ENCODE results near the gene MACF1. TPM values are rescaled to one million over a fixed set of nuclear protein-coding genes. Genes with fewer than 3 reads are reported as not detected.

MACF1 gene
- total RNA-seq, 2 donors from 2014 or later: 154 to 355 TPM

DNA sequence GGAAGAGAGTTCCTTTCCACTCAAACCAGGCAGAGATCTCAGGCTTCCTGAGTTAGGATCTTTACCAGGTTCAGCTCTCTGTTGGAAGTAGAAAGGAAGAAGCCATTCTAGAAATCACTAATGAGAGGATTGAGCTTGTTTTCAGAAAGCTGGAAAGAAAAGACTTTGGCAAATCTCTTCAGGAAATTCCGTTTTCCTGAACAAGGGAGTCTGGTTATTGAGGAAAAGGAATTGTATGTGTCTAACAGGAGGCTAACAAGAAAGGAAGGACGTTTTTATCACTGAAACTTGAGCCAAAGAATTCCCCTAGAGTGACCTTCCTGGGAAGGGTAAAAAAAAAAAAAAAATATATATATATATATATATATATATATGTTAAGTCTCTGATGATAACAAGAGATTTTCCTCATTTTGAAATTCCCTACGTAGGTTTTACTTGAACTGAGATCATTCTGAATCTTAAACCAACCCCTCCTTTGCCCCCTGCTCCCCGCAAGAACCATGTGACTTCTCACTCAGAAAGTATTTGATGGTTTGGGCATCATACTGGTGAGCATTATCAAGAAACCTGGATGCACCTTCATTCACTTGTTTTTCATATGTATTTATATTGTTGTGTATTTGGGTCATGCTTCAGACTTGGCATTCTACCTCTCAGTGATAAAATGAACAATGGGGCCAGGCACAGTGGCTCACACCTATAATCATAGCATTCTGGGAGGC is 188.5 kb downstream of the MACF1 start:
- no peaks in the 10 kb centered on the region for H3K9me3 ChIP-seq
- WGBS: 67% methylated on average over 4 of the region's 4 CpGs
- H3K27ac ChIP-seq: no peak overlapping the region
- peaks cover 9% of the 10 kb centered on the region for H3K4me1 ChIP-seq (replicated peaks)
- H3K36me3 ChIP-seq: no peaks in the 10 kb centered on the region
- no peak for DNase-seq (ENCODE audit: low spot score)
- intact Hi-C loops (cut with DNase I): no loop called here
- H3K27me3 ChIP-seq (replicated peaks; ENCODE audit: insufficient read depth): no peaks in the 10 kb centered on the region
- TF ChIP-seq POLR2A (IDR thresholded peaks at IDR 0.05) (no peak), CTCF (IDR thresholded peaks at IDR 0.05) (no peak)
- H3K4me3 ChIP-seq: no peak overlapping the region

- Histone ChIP-seq H3K9me3 (no peaks in the 10 kb centered on the region), H3K4me1 (replicated peaks) (peaks cover 12% of the 10 kb centered on the region)
- intact Hi-C loops (cut with DNase I): no loop called here
Measured at GRCh38 chr1:39393645-39394044, 189.2 kb downstream of the MACF1 start.

GRCh38 chr1:39394059-39394458 is 189.6 kb downstream of the MACF1 start:
- 63% methylated on average over 6 of the region's 6 CpGs for WGBS
- TF ChIP-seq POLR2A (IDR thresholded peaks at IDR 0.05) (no peak), CTCF (IDR thresholded peaks at IDR 0.05) (no peak), POLR2AphosphoS5 (IDR thresholded peaks at IDR 0.05) (no peak)
- no peak overlapping the region for H3K4me3 ChIP-seq
- intact Hi-C loops (cut with DNase I): no loop called here
- no peaks in the 10 kb centered on the region for H3K9me3 ChIP-seq
- no peaks in the 10 kb centered on the region for H3K27me3 ChIP-seq (replicated peaks; ENCODE audit: insufficient read depth)
- no peaks in the 10 kb centered on the region for H3K36me3 ChIP-seq
- DNase-seq (ENCODE audit: low spot score): no peak
- H3K4me1 ChIP-seq (replicated peaks): peaks cover 12% of the 10 kb centered on the region
- H3K27ac ChIP-seq: peak overlapping the region; percentile 49 to 50

More at GRCh38 chr1:39393645-39394044, 189.2 kb downstream of the MACF1 start:
- Histone ChIP-seq H3K4me3 (no peak overlapping the region), H3K27me3 (replicated peaks; ENCODE audit: insufficient read depth) (no peaks in the 10 kb centered on the region), H3K36me3 (no peaks in the 10 kb centered on the region), H3K27ac (no peak overlapping the region)
- TF ChIP-seq POLR2A (IDR thresholded peaks at IDR 0.05): no peak
- TF ChIP-seq CTCF (IDR thresholded peaks at IDR 0.05): no peak
- no peak for TF ChIP-seq POLR2AphosphoS5 (IDR thresholded peaks at IDR 0.05)
- no peak for DNase-seq (ENCODE audit: low spot score)
- 93% methylated on average over 11 of the region's 11 CpGs for WGBS

GRCh38 chr1:39394598-39394997 is 190.1 kb downstream of the MACF1 start:
- peaks cover 12% of the 10 kb centered on the region for H3K4me1 ChIP-seq (replicated peaks)
- H3K36me3 ChIP-seq: no peaks in the 10 kb centered on the region
- 12% methylated on average over 3 of the region's 3 CpGs for WGBS
- intact Hi-C loops (cut with DNase I): no loop called here
- TF ChIP-seq CTCF (IDR thresholded peaks at IDR 0.05) (no peak), POLR2AphosphoS5 (IDR thresholded peaks at IDR 0.05) (peak; percentile 43), POLR2A (IDR thresholded peaks at IDR 0.05) (no peak)
- peak; percentile 17 for DNase-seq (ENCODE audit: low spot score)
- no peaks in the 10 kb centered on the region for H3K27me3 ChIP-seq (replicated peaks; ENCODE audit: insufficient read depth)
- no peaks in the 10 kb centered on the region for H3K9me3 ChIP-seq
- H3K27ac ChIP-seq: peak overlapping the region; percentile 49 to 50
- H3K4me3 ChIP-seq: no peak overlapping the region

DNA sequence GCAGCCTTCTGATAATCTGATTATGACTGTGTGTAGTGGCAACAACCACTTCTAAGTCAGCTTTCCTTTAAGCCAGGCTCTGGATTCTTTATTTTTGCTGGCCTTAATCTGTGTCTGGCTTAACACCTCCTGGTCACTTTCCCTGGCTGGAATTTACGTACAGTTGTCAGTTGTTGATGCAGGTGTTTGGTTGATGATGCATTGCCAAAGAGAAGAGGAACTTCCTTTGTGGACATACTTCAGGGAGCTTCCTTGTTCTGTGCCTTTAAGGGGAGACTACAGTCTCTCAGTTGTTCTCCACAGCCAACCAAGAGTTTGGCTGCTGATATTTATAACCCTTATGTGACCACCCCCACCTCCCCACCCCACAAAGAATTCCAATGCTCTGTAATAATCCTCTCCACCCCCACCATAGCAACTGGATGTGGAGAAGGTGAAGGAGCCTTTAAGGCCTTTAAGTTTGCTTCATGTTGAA is 190.9 kb downstream of the MACF1 start:
- no peak for DNase-seq (ENCODE audit: low spot score)
- H3K4me1 ChIP-seq (replicated peaks): peaks cover 12% of the 10 kb centered on the region
- WGBS: 0% methylated on average over 1 of the region's 1 CpG

More for the DNA sequence above, 190.9 kb downstream of the MACF1 start:
- Histone ChIP-seq H3K36me3 (no peaks in the 10 kb centered on the region), H3K27me3 (replicated peaks; ENCODE audit: insufficient read depth) (no peaks in the 10 kb centered on the region), H3K27ac (peak overlapping the region; percentile 49 to 50), H3K4me3 (no peak overlapping the region), H3K9me3 (no peaks in the 10 kb centered on the region)
- TF ChIP-seq POLR2AphosphoS5 (IDR thresholded peaks at IDR 0.05): peak; percentile 54
- no peak for TF ChIP-seq POLR2A (IDR thresholded peaks at IDR 0.05)
- no peak for TF ChIP-seq CTCF (IDR thresholded peaks at IDR 0.05)
- intact Hi-C loops (cut with DNase I): no loop called here

Measured in prostate gland (tissue), 2 donors.